Ammon's horn (tissue), 1 donor: Measurements from ENCODE around the gene IPO4.
A peak's percentile ranks its signal among the peaks of the same experiment; 100 is the strongest.
"Not testable (repeated sequence)": the region's sequence is repeated elsewhere in the genome, so short reads cannot be mapped to it uniquely, and the experiment has no call there.

ENCODE experiments used
- DNase-seq: peaks from one replicate; pipeline ENCODE4 v3.0.0-alpha.2; 2016; ENCODE audit warnings: low spot score

IPO4 gene, protein sequence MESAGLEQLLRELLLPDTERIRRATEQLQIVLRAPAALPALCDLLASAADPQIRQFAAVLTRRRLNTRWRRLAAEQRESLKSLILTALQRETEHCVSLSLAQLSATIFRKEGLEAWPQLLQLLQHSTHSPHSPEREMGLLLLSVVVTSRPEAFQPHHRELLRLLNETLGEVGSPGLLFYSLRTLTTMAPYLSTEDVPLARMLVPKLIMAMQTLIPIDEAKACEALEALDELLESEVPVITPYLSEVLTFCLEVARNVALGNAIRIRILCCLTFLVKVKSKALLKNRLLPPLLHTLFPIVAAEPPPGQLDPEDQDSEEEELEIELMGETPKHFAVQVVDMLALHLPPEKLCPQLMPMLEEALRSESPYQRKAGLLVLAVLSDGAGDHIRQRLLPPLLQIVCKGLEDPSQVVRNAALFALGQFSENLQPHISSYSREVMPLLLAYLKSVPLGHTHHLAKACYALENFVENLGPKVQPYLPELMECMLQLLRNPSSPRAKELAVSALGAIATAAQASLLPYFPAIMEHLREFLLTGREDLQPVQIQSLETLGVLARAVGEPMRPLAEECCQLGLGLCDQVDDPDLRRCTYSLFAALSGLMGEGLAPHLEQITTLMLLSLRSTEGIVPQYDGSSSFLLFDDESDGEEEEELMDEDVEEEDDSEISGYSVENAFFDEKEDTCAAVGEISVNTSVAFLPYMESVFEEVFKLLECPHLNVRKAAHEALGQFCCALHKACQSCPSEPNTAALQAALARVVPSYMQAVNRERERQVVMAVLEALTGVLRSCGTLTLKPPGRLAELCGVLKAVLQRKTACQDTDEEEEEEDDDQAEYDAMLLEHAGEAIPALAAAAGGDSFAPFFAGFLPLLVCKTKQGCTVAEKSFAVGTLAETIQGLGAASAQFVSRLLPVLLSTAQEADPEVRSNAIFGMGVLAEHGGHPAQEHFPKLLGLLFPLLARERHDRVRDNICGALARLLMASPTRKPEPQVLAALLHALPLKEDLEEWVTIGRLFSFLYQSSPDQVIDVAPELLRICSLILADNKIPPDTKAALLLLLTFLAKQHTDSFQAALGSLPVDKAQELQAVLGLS

DNA sequence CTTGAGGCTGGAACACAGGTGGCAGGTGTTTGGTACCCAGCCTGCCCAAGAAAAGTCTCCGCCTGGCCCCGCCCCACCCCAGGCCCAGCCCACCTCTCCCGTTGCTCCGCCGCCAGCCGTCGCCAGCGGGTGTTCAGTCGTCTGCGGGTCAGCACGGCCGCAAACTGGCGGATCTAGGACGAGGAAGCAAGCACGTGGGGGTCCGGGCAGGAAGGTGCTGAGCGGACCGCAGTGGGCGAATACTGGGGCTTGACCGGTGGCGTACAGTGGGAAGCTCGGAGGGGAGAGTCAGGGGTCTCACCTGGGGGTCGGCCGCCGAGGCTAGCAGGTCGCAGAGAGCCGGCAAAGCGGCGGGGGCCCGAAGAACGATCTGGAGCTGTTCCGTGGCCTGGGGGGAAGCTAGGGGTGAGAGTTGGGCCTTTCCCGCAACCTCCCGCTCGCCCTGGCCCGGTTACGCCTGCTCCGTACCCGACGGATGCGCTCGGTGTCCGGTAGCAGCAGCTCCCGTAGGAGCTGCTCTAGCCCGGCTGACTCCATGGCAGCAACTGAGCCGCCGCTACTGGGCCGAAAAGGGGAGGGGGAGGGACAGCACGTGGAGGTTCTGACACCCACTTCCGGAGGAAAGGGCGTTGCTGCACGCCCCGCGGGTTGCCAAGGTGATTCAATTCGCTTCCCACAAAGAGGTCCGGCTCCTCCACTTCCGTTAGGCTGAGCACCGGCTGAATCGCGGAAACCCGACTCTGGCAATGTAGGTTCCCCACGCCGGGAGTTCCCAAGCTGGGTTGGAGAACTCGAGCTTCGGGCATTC, at the start of gene IPO4:
IPO4 (minus strand) TSS at position 566 of the 808 bp plus-strand sequence; CDS start at position 537, 29 bp downstream.
- DNase-seq, result peak; percentile 97

DNA sequence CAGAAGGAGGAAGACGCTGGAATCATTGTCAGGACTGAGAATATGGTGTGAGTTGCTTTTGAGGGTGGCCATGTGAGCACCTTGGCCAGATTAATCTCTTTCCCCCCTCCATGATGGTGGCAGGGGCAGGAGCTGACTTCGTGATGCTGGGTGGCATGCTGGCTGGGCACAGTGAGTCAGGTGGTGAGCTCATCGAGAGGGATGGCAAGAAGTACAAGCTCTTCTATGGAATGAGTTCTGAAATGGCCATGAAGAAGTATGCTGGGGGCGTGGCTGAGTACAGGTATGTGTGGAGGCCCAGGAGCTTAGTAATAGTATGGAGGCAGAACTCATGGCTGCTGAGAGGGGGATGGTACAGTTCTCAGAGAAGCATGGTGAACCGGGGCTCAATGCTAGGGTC, 49.5 kb upstream of the IPO4 start:
- DNase-seq, result no peak

DNA sequence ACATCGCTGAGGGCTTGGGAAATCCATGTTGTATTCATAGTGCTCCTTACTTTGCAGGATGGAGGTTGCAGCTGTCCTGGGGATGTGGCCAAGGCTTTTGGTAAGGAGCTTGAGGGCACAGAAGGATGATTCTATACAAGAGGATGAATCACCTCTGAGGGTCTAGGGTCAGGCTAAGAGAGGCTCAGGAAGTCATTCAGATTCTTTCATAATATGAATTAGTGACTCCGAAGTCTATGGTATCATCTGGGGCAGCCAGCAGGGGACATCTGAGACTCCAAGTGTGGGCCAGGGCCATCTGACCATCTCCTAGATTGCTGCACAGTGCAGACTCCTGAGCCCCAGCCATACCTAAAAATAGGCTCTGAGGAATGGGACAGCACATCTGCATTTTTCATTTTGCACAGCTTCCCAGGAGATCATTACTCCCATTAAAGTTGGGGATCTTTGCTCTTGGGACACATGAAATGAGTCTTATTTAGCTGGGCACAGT, 48.9 kb upstream of the IPO4 start:
- no peak for DNase-seq

DNA sequence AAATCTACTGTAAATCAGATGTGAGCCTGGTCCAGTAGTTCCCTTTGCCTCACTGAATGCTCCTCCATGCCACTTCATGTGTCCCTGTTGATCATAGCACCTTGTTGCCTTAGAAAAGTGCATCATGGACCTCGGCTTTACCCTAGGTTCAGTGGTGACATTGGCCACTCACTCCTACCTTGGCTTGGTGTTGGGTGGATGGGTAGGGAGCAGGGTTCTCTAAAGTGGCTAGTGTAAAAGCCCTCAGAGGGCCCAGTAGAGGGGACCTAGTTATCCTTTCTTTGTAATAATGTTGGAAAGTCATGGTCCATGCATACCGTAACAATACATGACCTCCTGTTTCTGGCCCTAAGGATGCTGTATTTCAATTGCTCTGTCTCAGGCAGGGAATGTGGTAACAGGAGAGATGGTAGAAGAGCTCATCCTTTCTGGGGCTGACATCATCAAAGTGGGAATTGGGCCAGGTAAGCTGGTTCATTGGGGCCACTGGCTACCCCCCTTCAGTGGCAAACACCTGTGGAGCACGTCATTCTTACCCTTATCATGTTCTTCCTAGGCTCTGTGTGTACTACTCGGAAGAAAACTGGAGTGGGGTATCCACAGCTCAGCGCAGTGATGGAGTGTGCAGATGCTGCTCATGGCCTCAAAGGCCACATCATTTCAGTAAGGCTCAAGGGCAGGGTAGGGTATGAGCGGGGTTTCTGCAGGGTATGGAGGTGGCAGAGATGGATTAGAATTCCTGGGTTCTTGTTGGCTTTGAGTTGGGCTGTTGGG, 48.3 kb upstream of the IPO4 start:
- DNase-seq, result no peak

DNA sequence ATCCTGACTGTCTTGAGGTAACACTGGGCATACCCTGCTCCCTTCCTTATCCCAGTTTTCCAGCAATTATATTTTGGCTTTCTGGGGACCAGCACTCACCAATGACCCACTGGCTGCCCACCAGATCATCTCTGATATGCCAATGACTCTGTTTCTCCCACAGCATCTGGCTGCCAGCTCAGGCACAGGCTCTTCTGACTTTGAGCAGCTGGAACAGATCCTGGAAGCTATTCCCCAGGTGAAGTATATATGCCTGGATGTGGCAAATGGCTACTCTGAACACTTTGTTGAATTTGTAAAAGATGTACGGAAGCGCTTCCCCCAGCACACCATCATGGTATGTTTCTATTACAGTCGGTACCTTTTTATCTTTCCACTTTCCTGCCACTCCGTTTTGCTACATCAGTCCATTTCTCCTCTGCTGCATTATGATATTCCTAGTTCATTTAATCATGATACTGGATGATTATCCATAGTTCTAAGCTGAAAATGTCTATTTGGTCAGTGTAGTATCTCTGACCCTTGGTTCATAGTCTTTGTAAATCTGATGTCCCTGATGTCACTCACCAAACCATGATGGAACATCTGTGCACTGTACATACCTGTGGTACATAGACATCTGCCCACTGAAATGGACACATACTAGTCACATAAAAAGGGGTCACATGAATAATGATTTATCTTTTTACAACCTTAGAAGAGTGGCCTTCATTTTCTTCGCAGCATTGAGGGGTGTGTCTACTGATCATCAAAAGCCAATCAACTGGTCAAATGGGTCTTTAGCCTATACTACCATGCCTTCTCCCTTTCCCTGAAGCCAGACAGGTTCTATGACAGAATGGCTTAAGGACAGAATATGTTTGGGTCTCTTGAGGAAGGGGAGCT, 47.4 kb upstream of the IPO4 start:
- DNase-seq, result no peak

DNA sequence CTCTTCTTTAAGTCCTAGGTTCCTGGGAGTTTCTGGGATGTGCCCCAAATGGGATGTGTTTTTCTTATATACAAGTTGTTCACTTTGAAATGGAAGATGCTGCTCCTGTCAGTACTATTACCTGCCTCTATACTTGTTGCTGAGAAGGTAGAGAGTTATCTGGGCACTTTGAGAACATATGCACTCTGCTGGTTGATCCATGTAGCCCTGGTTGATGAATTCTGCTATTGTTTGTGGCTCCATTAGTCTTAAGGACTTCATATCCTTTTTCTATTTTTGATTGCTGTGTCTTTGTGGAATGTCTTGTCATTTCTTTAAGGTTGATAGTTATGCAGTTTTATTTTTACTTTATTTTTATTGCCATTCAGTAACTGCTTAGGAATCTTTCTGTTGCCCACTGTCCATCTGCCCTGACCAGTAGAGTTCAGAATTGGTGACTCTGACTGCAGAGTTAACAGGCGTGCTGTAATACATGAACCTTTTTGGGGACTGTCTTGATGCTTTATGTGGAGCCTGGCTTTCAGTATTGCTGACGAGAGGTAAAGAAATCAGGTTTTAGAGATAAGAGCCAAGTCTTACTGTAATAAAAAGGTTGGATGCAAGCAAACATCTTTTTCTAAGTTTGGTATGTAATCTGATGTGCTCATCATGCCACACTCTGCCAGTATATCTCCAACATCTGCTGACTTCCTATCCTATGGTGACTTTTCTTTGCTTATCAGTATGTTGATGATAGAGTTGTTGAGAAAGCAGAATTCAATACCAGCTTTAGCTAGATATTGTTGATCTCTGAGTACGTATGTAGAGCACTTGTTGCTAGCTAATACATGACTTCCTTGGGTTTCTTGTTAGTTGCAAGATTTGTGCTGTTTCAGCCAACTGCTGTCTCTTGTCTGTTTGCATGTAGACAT, 45.7 kb upstream of the IPO4 start:
- no peak for DNase-seq

DNA sequence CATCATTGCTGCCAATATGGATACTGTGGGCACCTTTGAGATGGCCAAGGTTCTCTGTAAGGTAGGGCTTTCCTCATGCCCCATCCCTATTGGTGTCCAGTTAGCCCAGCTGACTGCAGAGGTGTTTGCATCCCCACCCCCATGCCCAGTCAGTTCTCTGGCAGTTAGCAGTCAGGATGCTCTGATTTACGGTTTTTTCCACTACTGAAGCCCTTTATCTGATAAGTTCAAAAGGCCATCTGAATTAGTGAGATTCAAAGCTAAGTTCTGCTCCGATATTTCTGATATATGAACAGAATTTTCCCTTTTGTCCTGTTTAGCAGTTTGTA, 44.9 kb upstream of the IPO4 start:
- no peak for DNase-seq

DNA sequence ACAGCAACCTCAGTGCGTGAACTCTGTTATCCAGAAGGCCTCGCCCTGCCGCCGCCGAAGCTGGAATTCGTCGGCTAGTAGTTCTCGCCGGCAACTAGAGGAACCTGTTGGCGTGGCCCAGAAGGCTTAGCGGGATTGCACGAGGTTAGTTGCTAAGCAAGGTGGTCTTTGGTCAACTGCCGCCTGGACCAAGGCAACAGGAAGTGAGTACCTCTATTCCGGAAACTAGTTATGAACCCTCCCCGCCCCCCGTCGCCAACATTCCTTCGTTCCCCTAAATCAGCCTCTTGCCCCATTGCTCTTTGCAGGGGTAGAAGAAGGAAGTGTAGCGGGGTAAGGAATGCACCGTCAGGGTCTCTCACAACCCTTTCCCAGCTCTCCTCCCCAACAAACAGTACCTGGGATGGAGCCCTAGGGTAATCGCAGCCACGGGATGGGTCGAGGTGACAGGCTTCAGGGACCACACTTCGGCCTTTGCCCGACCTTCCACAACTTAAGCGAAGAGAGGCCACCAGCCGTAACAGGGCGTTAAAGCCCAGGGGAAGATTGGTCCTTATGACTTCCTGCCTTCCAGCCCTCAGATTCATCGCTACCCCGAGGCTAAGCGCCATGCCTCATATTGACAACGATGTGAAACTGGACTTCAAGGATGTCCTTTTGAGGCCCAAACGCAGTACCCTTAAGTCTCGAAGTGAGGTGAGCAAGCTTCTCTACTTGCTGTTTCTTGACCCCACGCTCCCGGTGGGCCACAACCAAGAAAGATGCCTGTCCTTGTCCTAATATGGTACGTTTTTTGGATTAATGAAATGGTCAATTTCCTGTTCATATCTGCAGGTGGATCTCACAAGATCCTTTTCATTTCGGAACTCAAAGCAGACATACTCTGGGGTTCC, 44.3 kb upstream of the IPO4 start, which contains the start of gene GMPR2:
GMPR2 (plus strand) TSS at position 285 of the 893 bp plus-strand sequence; CDS start at position 610, 325 bp downstream.
- DNase-seq, result no peak

DNA sequence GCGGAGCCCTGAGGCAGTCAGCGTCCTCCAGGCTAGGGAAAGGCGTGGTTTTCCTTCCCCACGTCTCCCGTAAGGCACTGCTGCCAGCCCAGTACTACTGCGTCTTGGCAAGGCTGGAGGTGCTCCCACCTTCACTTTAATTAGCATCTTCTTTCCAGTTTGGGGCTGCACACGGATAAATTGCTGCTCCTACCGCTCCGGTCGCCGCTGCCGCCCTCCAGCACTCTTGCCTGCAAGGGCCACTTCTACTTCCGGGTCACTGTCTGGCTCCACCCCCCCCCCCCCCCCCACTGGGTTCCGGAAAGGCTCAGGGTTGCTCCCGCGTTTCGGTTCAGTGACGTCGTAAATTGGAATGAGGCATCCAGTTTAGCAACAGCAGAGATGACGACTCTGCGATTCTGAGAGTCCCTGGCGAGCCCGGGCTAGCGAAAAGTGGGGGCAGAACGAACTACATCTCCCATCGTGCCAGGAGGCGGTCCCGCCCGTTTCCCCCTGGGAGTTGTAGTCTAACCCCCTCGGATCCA, 43.6 kb upstream of the IPO4 start, which contains the start of gene NEDD8:
NEDD8 (minus strand) TSS at position 247 of the 524 bp plus-strand sequence; CDS start at position 147, 100 bp downstream.
- peak; percentile 97 for DNase-seq

DNA sequence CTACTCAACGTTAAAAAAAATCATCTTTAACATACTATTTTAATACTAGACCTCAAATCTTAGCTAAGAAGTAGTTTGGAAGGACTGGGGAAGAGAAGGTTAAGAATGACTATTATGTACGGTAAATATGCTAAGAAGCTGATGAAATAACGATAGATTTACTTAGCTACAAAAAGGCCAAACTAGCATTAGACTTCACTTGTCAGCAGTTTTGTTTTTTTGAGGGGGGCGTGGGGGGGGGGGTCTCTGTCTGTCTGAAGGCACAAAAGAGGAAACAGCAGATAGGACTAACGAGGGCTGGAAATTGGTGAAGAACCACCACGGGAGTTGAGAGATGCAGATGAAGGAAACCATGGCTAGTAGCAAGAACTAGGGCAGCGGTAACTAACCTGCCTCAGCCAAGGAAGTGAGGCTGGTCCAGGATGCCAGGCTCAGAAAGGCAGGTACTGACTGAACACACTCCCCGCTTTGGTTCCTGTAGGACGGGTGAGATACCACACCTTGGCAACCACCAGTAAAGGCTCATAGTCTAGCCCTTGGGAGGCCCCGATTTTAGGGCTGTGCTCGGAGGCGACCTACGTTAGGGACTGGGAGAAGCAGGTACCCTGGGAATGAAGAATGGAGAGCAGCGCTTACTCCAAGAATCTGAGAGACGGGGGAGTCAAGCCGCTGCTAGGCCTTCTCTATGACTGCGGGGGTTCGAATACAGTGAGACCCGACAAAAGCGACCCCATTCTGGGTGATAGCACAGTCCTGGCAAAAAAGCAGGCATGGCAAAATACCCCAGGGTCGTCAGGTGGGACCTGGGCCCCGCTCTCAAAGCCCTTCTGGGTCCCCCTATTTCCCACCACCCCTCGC, 42.9 kb upstream of the IPO4 start:
- no peak for DNase-seq

DNA sequence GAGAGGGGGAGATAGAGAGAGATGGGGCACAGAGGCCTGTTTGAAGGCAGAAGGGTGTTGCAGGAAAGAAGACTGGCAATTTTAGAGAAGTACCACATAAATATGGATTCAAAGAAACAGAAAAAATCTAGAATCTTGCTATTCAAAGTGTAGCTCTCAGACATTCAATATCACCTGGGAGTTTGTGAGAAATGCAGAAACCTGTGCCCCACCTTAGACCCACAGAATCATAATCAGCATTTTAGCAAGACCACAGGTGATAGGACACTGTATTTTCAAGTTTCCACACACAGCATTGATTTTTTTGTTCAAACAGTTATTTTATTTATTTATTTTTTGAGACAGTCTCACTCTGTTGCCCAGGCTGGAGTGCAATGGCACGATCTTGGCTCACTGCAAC, 40.3 kb upstream of the IPO4 start:
- no peak for DNase-seq

DNA sequence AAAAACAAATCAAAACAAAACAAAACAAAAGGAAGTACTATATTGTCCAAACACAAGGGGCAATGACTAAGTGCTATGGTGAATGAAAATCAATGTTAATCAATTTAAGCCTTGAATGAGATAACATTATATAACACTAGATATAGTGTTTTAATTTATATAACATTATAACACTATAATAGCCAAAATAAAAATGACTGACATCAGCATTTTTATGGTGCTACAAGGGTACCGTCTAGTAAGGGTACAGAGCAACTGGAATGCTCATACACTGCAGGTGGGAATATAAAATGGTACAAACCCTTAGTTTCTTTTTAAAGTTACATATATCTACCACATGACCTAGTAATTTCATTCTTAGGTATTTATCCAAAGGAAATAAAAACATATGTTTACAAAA, 37.9 kb upstream of the IPO4 start:
- DNase-seq, result no peak

DNA sequence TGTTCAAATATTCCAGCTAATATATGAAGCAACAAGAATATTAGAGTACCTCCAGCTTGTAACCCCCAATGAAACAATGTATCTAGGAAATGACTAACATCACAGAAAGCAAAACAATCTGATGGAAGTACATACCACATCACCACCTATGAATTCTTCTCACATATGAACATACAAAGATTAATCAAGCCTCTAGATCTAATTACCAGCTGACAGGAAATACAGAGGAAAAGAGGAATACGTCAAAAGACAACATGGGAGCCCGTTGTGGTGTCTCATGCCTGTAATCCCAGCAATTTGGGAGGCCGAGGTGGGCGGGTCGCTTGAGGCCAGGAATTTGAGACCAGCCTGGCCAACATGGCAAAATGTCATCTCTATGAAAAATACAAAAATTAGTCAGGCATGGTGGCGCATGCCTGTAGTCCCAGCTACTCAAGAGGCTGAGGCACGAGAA, 36.0 kb upstream of the IPO4 start:
- no peak for DNase-seq

DNA sequence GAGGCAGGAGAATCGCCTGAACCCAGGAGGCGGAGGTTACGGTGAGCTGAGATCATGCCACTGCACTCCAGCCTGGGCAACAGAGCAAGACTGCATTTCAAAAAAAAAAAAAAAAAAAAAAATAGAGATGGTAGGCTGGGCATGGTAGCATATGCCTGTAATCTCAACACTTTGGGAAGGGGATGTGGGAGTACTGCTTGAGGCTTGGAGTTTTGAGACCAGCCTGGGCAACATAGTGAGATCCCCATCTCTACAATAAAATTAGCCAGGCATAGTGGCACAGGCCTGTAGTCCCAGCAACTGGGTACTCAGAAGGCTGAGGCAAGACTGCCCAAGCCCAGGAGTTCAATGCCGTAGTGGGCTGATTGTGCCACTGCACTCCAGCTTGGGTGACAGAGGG, 34.4 kb upstream of the IPO4 start:
- not testable (repeated sequence) for DNase-seq

DNA sequence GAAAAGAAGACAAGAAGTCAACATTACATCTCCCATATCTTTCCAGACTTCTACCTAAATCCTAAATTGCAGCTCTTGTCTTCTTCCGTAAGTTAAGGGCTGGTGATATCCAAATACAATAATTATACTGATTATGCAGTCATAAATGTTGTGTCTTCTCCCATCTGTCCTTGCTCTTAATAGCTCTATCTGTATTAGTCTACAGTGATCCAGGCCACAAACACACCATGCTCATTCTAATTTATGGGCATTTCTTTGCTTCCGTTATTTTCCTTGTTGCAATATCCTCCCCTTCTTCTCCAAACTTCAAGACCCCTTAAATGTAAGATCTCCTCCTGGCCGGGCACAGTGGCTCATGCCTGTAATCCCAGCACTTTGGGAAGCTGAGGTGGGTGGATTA, 30.9 kb upstream of the IPO4 start:
- DNase-seq, result no peak

DNA sequence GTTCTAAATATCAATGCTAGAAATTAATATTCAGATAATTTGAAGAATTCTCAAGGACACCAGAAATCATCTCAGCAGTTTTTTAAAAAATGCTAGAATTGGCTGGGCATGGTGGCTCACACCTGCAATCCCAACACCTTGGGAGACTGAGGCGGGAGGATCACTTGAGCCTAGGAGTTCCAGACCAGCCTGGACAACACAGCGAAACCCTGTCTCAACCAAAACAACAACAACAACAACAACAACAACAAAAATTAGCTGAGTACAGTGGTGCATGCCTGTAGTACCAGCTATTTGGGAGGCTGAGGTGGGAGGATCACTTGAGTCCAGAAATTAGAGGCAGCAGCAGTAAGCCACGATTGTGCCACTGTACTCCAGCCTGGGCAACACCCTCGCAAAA, 30.5 kb upstream of the IPO4 start:
- no peak for DNase-seq
